ENCODE data around the gene ANKRD11.

GRCh38 chr16:89233678-89234490 lies 256.5 kb downstream of the ANKRD11 start:
- TF ChIP-seq, protein P1, sequence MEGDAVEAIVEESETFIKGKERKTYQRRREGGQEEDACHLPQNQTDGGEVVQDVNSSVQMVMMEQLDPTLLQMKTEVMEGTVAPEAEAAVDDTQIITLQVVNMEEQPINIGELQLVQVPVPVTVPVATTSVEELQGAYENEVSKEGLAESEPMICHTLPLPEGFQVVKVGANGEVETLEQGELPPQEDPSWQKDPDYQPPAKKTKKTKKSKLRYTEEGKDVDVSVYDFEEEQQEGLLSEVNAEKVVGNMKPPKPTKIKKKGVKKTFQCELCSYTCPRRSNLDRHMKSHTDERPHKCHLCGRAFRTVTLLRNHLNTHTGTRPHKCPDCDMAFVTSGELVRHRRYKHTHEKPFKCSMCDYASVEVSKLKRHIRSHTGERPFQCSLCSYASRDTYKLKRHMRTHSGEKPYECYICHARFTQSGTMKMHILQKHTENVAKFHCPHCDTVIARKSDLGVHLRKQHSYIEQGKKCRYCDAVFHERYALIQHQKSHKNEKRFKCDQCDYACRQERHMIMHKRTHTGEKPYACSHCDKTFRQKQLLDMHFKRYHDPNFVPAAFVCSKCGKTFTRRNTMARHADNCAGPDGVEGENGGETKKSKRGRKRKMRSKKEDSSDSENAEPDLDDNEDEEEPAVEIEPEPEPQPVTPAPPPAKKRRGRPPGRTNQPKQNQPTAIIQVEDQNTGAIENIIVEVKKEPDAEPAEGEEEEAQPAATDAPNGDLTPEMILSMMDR (IDR thresholded peaks at IDR 0.05; ENCODE audit: low read length) = no peak
- no peak for TF ChIP-seq EZH2 (optimal IDR thresholded peaks at IDR 0.05; ENCODE audit: low read depth, low read length)

Measured in MM.1S (cell line).